GM19395 (cell line): ENCODE results near the gene ICA1L.

ENCODE experiments used
- ATAC-seq: cut with Tn5 transposase; IDR thresholded peaks from one replicate; pipeline ENCODE4 v1.9.1; 2021; ENCODE audit warnings: mild to moderate bottlenecking, moderate library complexity; ENCODE audit not compliant: unreplicated experiment

Gene ICA1L

GRCh38 chr2:202750763-202751427 lies 120.7 kb downstream of the ICA1L start:
- ATAC-seq, result no peak

GRCh38 chr2:202749477-202749876 lies 122.1 kb downstream of the ICA1L start:
- ATAC-seq, result no peak

DNA sequence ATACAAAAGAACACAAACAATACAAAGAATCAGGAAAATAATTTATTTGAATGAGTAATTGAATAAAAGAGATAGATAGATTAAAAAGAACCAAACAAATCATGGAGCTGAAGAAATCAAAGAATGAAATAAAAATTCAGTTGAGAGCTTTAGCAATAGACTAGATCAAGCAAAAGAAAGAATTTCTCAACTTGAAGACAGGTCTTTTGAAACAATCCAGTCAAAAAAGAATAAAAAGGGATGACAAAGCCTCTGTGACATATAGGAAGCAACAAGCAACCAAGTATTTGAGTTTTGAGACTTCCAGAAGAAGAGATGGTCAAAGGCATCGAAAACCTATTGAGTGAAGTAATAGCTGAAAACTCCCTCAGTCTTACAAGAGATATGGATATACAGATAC lies 128.0 kb downstream of the ICA1L start:
- ATAC-seq, result no peak

DNA sequence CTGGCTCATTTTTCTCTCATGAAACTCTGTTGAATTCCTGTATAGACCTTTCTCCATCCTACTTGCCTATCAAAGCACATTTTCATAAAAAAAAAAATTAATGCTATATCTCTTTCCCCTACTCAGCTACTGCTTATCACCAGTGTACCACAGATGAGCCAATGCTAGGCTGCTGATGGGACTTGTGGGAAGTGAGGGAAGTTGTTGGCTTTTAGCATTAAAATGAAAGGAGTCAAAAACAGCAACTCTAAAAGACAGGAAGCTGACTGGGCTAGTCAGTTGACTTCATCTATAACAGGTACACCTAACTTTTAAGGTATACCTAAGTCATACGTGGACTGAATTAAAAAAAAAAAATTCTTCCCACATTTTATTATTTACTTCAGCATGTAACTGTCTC lies 134.7 kb downstream of the ICA1L start:
- ATAC-seq, result no peak

DNA sequence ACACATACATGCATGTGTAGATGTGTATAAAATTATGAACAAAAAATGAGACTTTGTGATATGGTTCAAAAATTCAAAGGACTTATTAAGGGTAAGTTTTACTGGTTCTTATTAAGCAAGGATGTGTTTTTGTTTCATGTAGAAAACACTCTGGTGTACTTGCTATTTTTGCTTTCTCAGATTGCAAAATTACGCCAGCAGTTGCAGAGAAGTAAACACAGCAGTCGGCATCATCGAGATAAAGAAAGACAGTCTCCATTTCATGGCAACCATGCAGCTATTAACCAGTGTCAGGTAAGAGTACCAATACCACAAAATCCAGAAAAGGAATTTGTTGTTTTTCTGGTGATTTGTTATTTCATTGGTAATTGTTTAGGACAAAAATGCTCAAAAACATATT lies 145.5 kb downstream of the ICA1L start:
- ATAC-seq, result no peak

- no peak for ATAC-seq
Measured at GRCh38 chr2:202723746-202724145, 147.8 kb downstream of the ICA1L start.
